ENCODE data around the gene PRKCB. TPM values are rescaled to one million over a fixed set of nuclear protein-coding genes. Genes with fewer than 3 reads are reported as not detected.

PRKCB gene
- polyA plus RNA-seq, 3 donors: 57.4 to 87.4 (median 75.5) TPM

GRCh38 chr16:24189941-24190340 is 354.2 kb downstream of the PRKCB start:
- H3K27ac ChIP-seq (ENCODE audit: low read depth in 1 of 2, low read length in 2 of 2): no peak overlapping the region
- H3K4me3 ChIP-seq (replicated peaks in 1 of 3; ENCODE audit: low read depth in 2 of 3, low read length in 3 of 3): no peak overlapping the region
- Mint-ChIP-seq H3K9me3 (no peaks in the 10 kb centered on the region), H3K27ac (peak overlapping the region in 1 of 7 donors; percentile 20), H3K4me3 (no peak overlapping the region), H3K4me1 (no peaks in the 10 kb centered on the region), H3K27me3 (ENCODE audit: low read depth in 3 of 3) (no peaks in the 10 kb centered on the region), H3K36me3 (peaks cover 85 to 95% of the 10 kb centered on the region in 2 donors)
- peaks cover 89 to 98% of the 10 kb centered on the region in 2 donors for H3K36me3 ChIP-seq (replicated peaks in 1 of 2; ENCODE audit: control insufficient read depth in 1 of 2, insufficient read depth in 2 of 2, low read length in 2 of 2)
- TF ChIP-seq CTCF (IDR thresholded peaks at IDR 0.05): no peak
- no peak overlapping the region for H3K9ac ChIP-seq (ENCODE audit: insufficient read depth, low read length, poor library complexity, severe bottlenecking)
- no peak overlapping the region for H3K4me2 ChIP-seq (replicated peaks; ENCODE audit: extremely low read depth, low read length, poor library complexity, severe bottlenecking)
- H2AFZ ChIP-seq (ENCODE audit: insufficient read depth, low read depth, low read length, poor library complexity, severe bottlenecking): no peak overlapping the region
- intact Hi-C loops (cut with micrococcal nuclease): no loop called here
- peaks cover 20% of the 10 kb centered on the region for H4K20me1 ChIP-seq (ENCODE audit: insufficient read depth, low read length)
- WGBS (ENCODE audit: insufficient coverage): no CpG with 5 or more reads among the region's 3 CpGs
- no peak for DNase-seq
- H3K27me3 ChIP-seq (ENCODE audit: control insufficient read depth in 2 of 2, insufficient read depth in 2 of 2, low read length in 2 of 2): no peaks in the 10 kb centered on the region
- no peaks in the 10 kb centered on the region for H3K4me1 ChIP-seq (ENCODE audit: control insufficient read depth in 1 of 2, insufficient read depth in 2 of 2, low read length in 2 of 2)
- no peaks in the 10 kb centered on the region for H3K79me2 ChIP-seq (ENCODE audit: insufficient read depth, low read length)
- no peaks in the 10 kb centered on the region for H3K9me3 ChIP-seq (replicated peaks in 1 of 2; ENCODE audit: control insufficient read depth in 1 of 2, insufficient read depth in 1 of 2, low read length in 2 of 2)

- H2AFZ ChIP-seq (ENCODE audit: insufficient read depth, low read depth, low read length, poor library complexity, severe bottlenecking): no peak overlapping the region
- H3K4me1 ChIP-seq (ENCODE audit: control insufficient read depth in 1 of 2, insufficient read depth in 2 of 2, low read length in 2 of 2): no peaks in the 10 kb centered on the region
- DNase-seq: no peak
- peaks cover 0 to 3% (median 0%) of the 10 kb centered on the region in 7 donors for H3K9me3 Mint-ChIP-seq
- H3K36me3 Mint-ChIP-seq: peaks cover 84 to 93% of the 10 kb centered on the region in 2 donors
- H3K27ac ChIP-seq (ENCODE audit: low read depth in 1 of 2, low read length in 2 of 2): no peak overlapping the region
- WGBS (ENCODE audit: insufficient coverage): 96% methylated on average over 6 of the region's 7 CpGs
- no peaks in the 10 kb centered on the region for H3K27me3 ChIP-seq (ENCODE audit: control insufficient read depth in 2 of 2, insufficient read depth in 2 of 2, low read length in 2 of 2)
- intact Hi-C loops (cut with micrococcal nuclease): no loop called here
- no peak overlapping the region for H3K4me2 ChIP-seq (replicated peaks; ENCODE audit: extremely low read depth, low read length, poor library complexity, severe bottlenecking)
- peaks cover 26% of the 10 kb centered on the region for H4K20me1 ChIP-seq (ENCODE audit: insufficient read depth, low read length)
- H3K4me3 Mint-ChIP-seq: no peak overlapping the region
- peaks cover 86 to 98% of the 10 kb centered on the region in 2 donors for H3K36me3 ChIP-seq (replicated peaks in 1 of 2; ENCODE audit: control insufficient read depth in 1 of 2, insufficient read depth in 2 of 2, low read length in 2 of 2)
- no peak overlapping the region for H3K9ac ChIP-seq (ENCODE audit: insufficient read depth, low read length, poor library complexity, severe bottlenecking)
- H3K4me1 Mint-ChIP-seq: no peaks in the 10 kb centered on the region
- no peaks in the 10 kb centered on the region for H3K79me2 ChIP-seq (ENCODE audit: insufficient read depth, low read length)
- no peaks in the 10 kb centered on the region for H3K9me3 ChIP-seq (replicated peaks in 1 of 2; ENCODE audit: control insufficient read depth in 1 of 2, insufficient read depth in 1 of 2, low read length in 2 of 2)
- peaks cover 0 to 1% (median 0%) of the 10 kb centered on the region in 3 donors for H3K27me3 Mint-ChIP-seq (ENCODE audit: low read depth in 3 of 3)
- no peak for TF ChIP-seq CTCF (IDR thresholded peaks at IDR 0.05)
- no peak overlapping the region for H3K27ac Mint-ChIP-seq
- H3K4me3 ChIP-seq (replicated peaks in 1 of 3; ENCODE audit: low read depth in 2 of 3, low read length in 3 of 3): no peak overlapping the region
Observed at GRCh38 chr16:24191876-24192402, 356.2 kb downstream of the PRKCB start.

Measured in CD14-positive monocyte (primary cell).